H1 (cell line): Measurements from ENCODE around the gene BCL2L14. TPM values are rescaled to one million over a fixed set of nuclear protein-coding genes. Genes with fewer than 3 reads are reported as not detected.

ENCODE experiments used
- CTCF ChIA-PET: fragments of 300-600 bp; sonication (Branson Sonifier 250); formaldehyde crosslinking; loops from one replicate; lab custom pipeline; 2021; ENCODE audit not compliant: partially characterized antibody; lab: Charles Lee
- POLR2A ChIA-PET: fragments of 300-600 bp; sonication (Branson Sonifier 250); formaldehyde crosslinking; loops from one replicate; lab custom pipeline; 2021; ENCODE audit warnings: inconsistent platforms; ENCODE audit not compliant: partially characterized antibody; lab: Charles Lee
- DNase-seq, 2 experiments: peaks; one replicate each; pipeline versions ENCODE4 v3.0.0 to v3.0.0-alpha.2; 2010 to 2022; ENCODE audit warnings: low spot score in 2 of 2, low read depth in 1 of 2, mixed read lengths in 1 of 2
- FAIRE-seq: peaks from 2 replicates; lab custom pipeline; 2011; peaks lifted over from hg19 to GRCh38; lab: Jason Lieb, UNC
- H2AFZ ChIP-seq: 2 replicates; pipeline ENCODE4 v1.8.1; 2012; ENCODE audit warnings: low read length, inconsistent platforms
- H2AK5ac ChIP-seq: 2 replicates; pipeline ENCODE4 v1.6.1; 2013; ENCODE audit warnings: low read depth, low read length
- H2BK120ac ChIP-seq: replicated peaks from 2 replicates; pipeline ENCODE3; 2013; ENCODE audit warnings: low read depth, low read length, inconsistent platforms
- H2BK12ac ChIP-seq: 2 replicates; pipeline ENCODE4 v1.6.1; 2013; ENCODE audit warnings: low read depth, low read length
- H2BK15ac ChIP-seq: 2 replicates; pipeline ENCODE4 v1.6.1; 2013; ENCODE audit warnings: low read length
- H2BK20ac ChIP-seq: 2 replicates; pipeline ENCODE4 v1.6.1; 2013; ENCODE audit warnings: low read length
- H2BK5ac ChIP-seq: 2 replicates; pipeline ENCODE4 v1.6.1; 2013; ENCODE audit warnings: low read depth, low read length
- H3K14ac ChIP-seq: 2 replicates; pipeline ENCODE4 v1.6.1; 2013; ENCODE audit warnings: inconsistent platforms; ENCODE audit not compliant: insufficient read length
- H3K18ac ChIP-seq: 2 replicates; pipeline ENCODE4 v1.6.1; 2013; ENCODE audit warnings: low read length; ENCODE audit errors: extremely low read depth
- H3K23ac ChIP-seq: 2 replicates; pipeline ENCODE4 v1.6.1; 2013; ENCODE audit warnings: inconsistent platforms; ENCODE audit not compliant: insufficient read length
- H3K23me2 ChIP-seq: 2 replicates; pipeline ENCODE4 v1.6.1; 2013; ENCODE audit warnings: low read depth, low read length
- H3K27ac ChIP-seq: 2 replicates; pipeline ENCODE4 v1.6.1; 2011; ENCODE audit warnings: low read depth, low read length, inconsistent platforms
- H3K27me3 ChIP-seq, 4 experiments: replicated peaks in 1 of 4; 1 replicate in 1 of 4; 2 replicates in 3 of 4; pipeline versions ENCODE4 v1.6.1 to v1.8.1; 2011 to 2013; ENCODE audit warnings: low read length in 3 of 4, mild to moderate bottlenecking in 3 of 4, inconsistent platforms in 2 of 4, mixed read lengths in 2 of 4, moderate library complexity in 1 of 4; ENCODE audit not compliant: control insufficient read depth in 3 of 4, insufficient read depth in 3 of 4; ENCODE audit errors: extremely low read depth in 1 of 4
- H3K36me3 ChIP-seq, 4 experiments: 2 replicates each; pipeline versions ENCODE4 v1.6.1 to v1.8.1; 2011 to 2013; ENCODE audit warnings: mild to moderate bottlenecking in 4 of 4, low read length in 3 of 4, moderate library complexity in 2 of 4, control low read depth in 1 of 4, inconsistent platforms in 1 of 4; ENCODE audit not compliant: insufficient read depth in 4 of 4, control insufficient read depth in 2 of 4
- H3K4ac ChIP-seq: replicated peaks from 2 replicates; pipeline ENCODE3; 2013; ENCODE audit warnings: low read length, low read depth, mixed read lengths, inconsistent platforms; ENCODE audit not compliant: insufficient read length
- H3K4me1 ChIP-seq, 4 experiments: replicated peaks in 1 of 4; 1 replicate in 1 of 4; 2 replicates in 3 of 4; pipeline versions ENCODE4 v1.6.1 to v1.8.1; 2011 to 2013; ENCODE audit warnings: low read length in 3 of 4, inconsistent platforms in 2 of 4, mixed read lengths in 1 of 4; ENCODE audit not compliant: insufficient read depth in 4 of 4, control insufficient read depth in 3 of 4
- H3K4me2 ChIP-seq, 2 experiments: 2 replicates each; pipeline versions ENCODE4 v1.6.1 to v1.8.1; 2011 to 2013; ENCODE audit warnings: low read depth in 2 of 2, low read length in 2 of 2, control low read depth in 1 of 2, inconsistent platforms in 1 of 2, mild to moderate bottlenecking in 1 of 2; ENCODE audit not compliant: insufficient read depth in 1 of 2
- H3K4me3 ChIP-seq, 4 experiments: fragments of 200-600, 300-600 bp in 1 of 4; sonication (generic), shearing (Covaris generic), sonication (Bioruptor Twin) in 1 of 4; 2 replicates each; pipeline versions ENCODE4 v1.5.1 to v1.8.1; 2011 to 2016; ENCODE audit warnings: low read length in 4 of 4, low read depth in 3 of 4, control low read depth in 2 of 4, inconsistent platforms in 2 of 4, mild to moderate bottlenecking in 2 of 4, mixed read lengths in 1 of 4, moderate library complexity in 1 of 4; ENCODE audit not compliant: insufficient read depth in 2 of 4; ENCODE audit errors: extremely low read depth in 1 of 4
- H3K56ac ChIP-seq: replicated peaks from 2 replicates; pipeline ENCODE3; 2013; ENCODE audit warnings: low read depth, mild to moderate bottlenecking, mixed read lengths, low read length, inconsistent platforms; ENCODE audit not compliant: insufficient read length
- H3K79me1 ChIP-seq: 2 replicates; pipeline ENCODE4 v1.6.1; 2013; ENCODE audit warnings: low read depth, low read length, control low read depth
- H3K79me2 ChIP-seq, 2 experiments: 2 replicates each; pipeline versions ENCODE4 v1.6.1 to v1.8.1; 2012 to 2013; ENCODE audit warnings: low read length in 2 of 2, mild to moderate bottlenecking in 2 of 2, inconsistent platforms in 1 of 2; ENCODE audit not compliant: insufficient read depth in 2 of 2, control insufficient read depth in 1 of 2
- H3K9ac ChIP-seq, 4 experiments: replicated peaks in 1 of 4; 1 replicate in 1 of 4; 2 replicates in 3 of 4; pipeline versions ENCODE4 v1.6.1 to v1.8.1; 2011 to 2013; ENCODE audit warnings: low read depth in 3 of 4, low read length in 3 of 4, control low read depth in 2 of 4, mild to moderate bottlenecking in 2 of 4, moderate library complexity in 2 of 4, inconsistent platforms in 1 of 4; ENCODE audit errors: extremely low read depth in 1 of 4
- H3K9me3 ChIP-seq, 2 experiments: 2 replicates each; pipeline versions ENCODE4 v1.6.1 to v1.8.1; 2012 to 2013; ENCODE audit warnings: mild to moderate bottlenecking in 2 of 2, moderate library complexity in 2 of 2, control low read depth in 1 of 2, inconsistent platforms in 1 of 2, low read depth in 1 of 2, low read length in 1 of 2, mixed read lengths in 1 of 2; ENCODE audit not compliant: insufficient read depth in 2 of 2
- H4K20me1 ChIP-seq, 2 experiments: replicated peaks in 1 of 2; 2 replicates each; pipeline versions ENCODE3 to v1.8.1; 2011 to 2013; ENCODE audit warnings: inconsistent platforms in 2 of 2, low read length in 2 of 2, mild to moderate bottlenecking in 1 of 2; ENCODE audit not compliant: insufficient read depth in 2 of 2, control insufficient read depth in 1 of 2
- H4K5ac ChIP-seq: 2 replicates; pipeline ENCODE4 v1.6.1; 2013; ENCODE audit warnings: low read length, low read depth, mixed read lengths, inconsistent platforms; ENCODE audit not compliant: insufficient read length
- H4K8ac ChIP-seq: 2 replicates; pipeline ENCODE4 v1.8.0; 2013; ENCODE audit warnings: mild to moderate bottlenecking, moderate library complexity, low read length, inconsistent platforms; ENCODE audit not compliant: insufficient read depth; ENCODE audit errors: extremely low read depth
- H4K91ac ChIP-seq: replicated peaks from 2 replicates; pipeline ENCODE3; 2013; ENCODE audit warnings: low read length, mixed read lengths, inconsistent platforms; ENCODE audit not compliant: insufficient read length
- ASH2L ChIP-seq: fragments of 200-600, 300-600 bp; sonication (generic); IDR thresholded peaks from one replicate; pipeline ENCODE4 v1.7.1; 2017; ENCODE audit warnings: low read length
- BCL11A ChIP-seq, 2 experiments: IDR thresholded peaks; one replicate each; pipeline ENCODE4 v1.6.1; 2011; ENCODE audit warnings: low read depth in 2 of 2, low read length in 2 of 2, mild to moderate bottlenecking in 2 of 2
- BRCA1 ChIP-seq: IDR thresholded peaks from 2 replicates; pipeline ENCODE4 v1.6.1; 2012; ENCODE audit warnings: low read depth, low read length, improper control_type of control experiment
- CHD2 ChIP-seq: IDR thresholded peaks from 2 replicates; pipeline ENCODE4 v1.6.1; 2012; ENCODE audit warnings: low read length, improper control_type of control experiment
- E2F6 ChIP-seq: IDR thresholded peaks from 2 replicates; pipeline ENCODE4 v1.6.1; 2012; ENCODE audit warnings: inconsistent platforms
- KDM4A ChIP-seq: IDR thresholded peaks from one replicate; pipeline ENCODE4 v1.7.1; 2012; ENCODE audit warnings: low read depth, mild to moderate bottlenecking, moderate library complexity, low read length, inconsistent platforms; ENCODE audit not compliant: severe bottlenecking
- RBBP5 ChIP-seq: IDR thresholded peaks from 2 replicates; pipeline ENCODE4 v1.7.1; 2012; ENCODE audit warnings: low read depth, mild to moderate bottlenecking, inconsistent platforms, low read length, moderate library complexity, borderline replicate concordance
- SIRT6 ChIP-seq: IDR thresholded peaks from one replicate; pipeline ENCODE4 v1.7.1; 2012; ENCODE audit warnings: low read length, inconsistent platforms
- WGBS, 2 experiments: shearing (Covaris generic) in 1 of 2; methylation state at CpG; one replicate each; pipeline versions ENCODE4 v1.1.6 to v1.1.7; 2013 to 2015; ENCODE audit warnings: low lambda C conversion rate in 2 of 2, mixed read lengths in 2 of 2, inconsistent platforms in 1 of 2, low coverage in 1 of 2, missing lambda C conversion rate in 1 of 2; ENCODE audit not compliant: insufficient replicate concordance in 2 of 2, insufficient coverage in 1 of 2, insufficient read length in 1 of 2; ENCODE audit errors: extremely low coverage in 1 of 2, missing lambda C conversion rate in 1 of 2; 5-methylcytosine and 5-hydroxymethylcytosine counted together
- polyA plus RNA-seq, 7 experiments: library from polyadenylated mRNA; depleted of rRNA in 3 of 7; stranded (reverse) in 5 of 7; unstranded in 2 of 7; fragments of >200 nt in 5 of 7; fragments of 200-250 nt in 2 of 7; gene quantifications; 1 replicate in 5 of 7; 2 replicates in 1 of 7; 4 replicates in 1 of 7; pipeline versions ENCODE4 v1.2.1 to v1.2.3, GENCODE V29; 2011 to 2013; ENCODE audit warnings: missing spikeins in 2 of 7, mixed read lengths in 2 of 7
- total RNA-seq: library from RNA; stranded (reverse); fragmentation: NEBNext Ultra II Directional; extraction: Animal tissue kit (Norgen Biotek cat#: 25700); gene quantifications from 2 replicates; pipeline ENCODE4 v1.2.1, GENCODE V29; 2021
- TF ChIP-seq, protein P1 (sequence below): IDR thresholded peaks from 2 replicates; pipeline ENCODE4 v1.6.1; 2012; ENCODE audit warnings: low read length, inconsistent platforms

The BCL2L14 gene
- total and polyA plus RNA-seq, 2 of the 8 experiments (the other 6 are each of a cell fraction or from before 2014, with no cell fraction given), result 0.80 to 2.4 TPM

DNA sequence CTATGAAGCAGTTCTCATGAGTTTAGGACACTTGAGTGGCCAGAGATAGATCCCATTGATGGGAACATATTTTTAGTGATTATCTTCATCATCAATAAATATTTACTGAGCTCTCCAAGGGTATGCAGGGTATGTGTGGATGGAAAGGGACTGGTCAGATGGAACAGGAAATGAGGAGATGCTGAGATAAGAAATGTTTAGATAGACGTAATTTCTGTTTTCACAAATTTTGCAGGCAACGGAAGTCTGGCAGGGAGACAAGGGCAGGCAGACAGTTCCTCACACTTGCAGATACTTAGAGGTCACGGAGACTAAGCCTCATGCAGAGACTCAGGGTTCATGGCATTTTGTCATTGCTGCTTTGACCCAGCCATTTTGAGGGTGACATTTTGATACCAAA is 24.3 kb downstream of the BCL2L14 start:
- peaks cover 0 to 6% (median 2%) of the 10 kb centered on the region in 4 experiments; a peak in 1 of 7 replicates for H3K4me1 ChIP-seq
- no peak overlapping the region for H3K18ac ChIP-seq
- CTCF ChIA-PET, result interaction anchor here (1.0 to 1.4 kb wide), 3 partner anchors 14 to 237 kb away, joined by 3 read pairs; no protein-coding TSS in a partner anchor
- no peak overlapping the region for H3K4ac ChIP-seq
- no peak overlapping the region for H2BK120ac ChIP-seq
- H2AFZ ChIP-seq, result no peak overlapping the region
- no peak overlapping the region for H3K23ac ChIP-seq
- no peaks in the 10 kb centered on the region for H3K36me3 ChIP-seq
- no peak overlapping the region for H4K91ac ChIP-seq
- H3K4me2 ChIP-seq, result no peak overlapping the region
- FAIRE-seq, result no peak
- DNase-seq, result no peak
- 98% methylated on average over 3 of the region's 3 CpGs; no CpG with 5 or more reads in 1 of the 2 experiments for WGBS, 2 experiments
- no peak overlapping the region for H3K4me3 ChIP-seq
- H3K27me3 ChIP-seq, result no peaks in the 10 kb centered on the region
- no peak overlapping the region for H2BK5ac ChIP-seq
- 0 out of 4 replicates have a peak, but pooled peaks cover 0 to 2% of the 10 kb centered on the region in 2 experiments for H3K9me3 ChIP-seq
- no peak overlapping the region for H3K56ac ChIP-seq
- H4K5ac ChIP-seq, result no peak overlapping the region
- H3K14ac ChIP-seq, result no peak overlapping the region
- H4K8ac ChIP-seq, result no peak overlapping the region
- no peak overlapping the region for H3K9ac ChIP-seq
- H2BK15ac ChIP-seq, result no peak overlapping the region
- H3K27ac ChIP-seq, result no peak overlapping the region
- H3K23me2 ChIP-seq, result no peaks in the 10 kb centered on the region
- no peak for TF ChIP-seq BRCA1
- TF ChIP-seq BCL11A (IDR thresholded peaks at IDR 0.05; ENCODE audit: low read depth in 2 of 2, low read length in 2 of 2), result no peak
- no peak for TF ChIP-seq RBBP5
- no peak for TF ChIP-seq SIRT6
- TF ChIP-seq, protein P1, sequence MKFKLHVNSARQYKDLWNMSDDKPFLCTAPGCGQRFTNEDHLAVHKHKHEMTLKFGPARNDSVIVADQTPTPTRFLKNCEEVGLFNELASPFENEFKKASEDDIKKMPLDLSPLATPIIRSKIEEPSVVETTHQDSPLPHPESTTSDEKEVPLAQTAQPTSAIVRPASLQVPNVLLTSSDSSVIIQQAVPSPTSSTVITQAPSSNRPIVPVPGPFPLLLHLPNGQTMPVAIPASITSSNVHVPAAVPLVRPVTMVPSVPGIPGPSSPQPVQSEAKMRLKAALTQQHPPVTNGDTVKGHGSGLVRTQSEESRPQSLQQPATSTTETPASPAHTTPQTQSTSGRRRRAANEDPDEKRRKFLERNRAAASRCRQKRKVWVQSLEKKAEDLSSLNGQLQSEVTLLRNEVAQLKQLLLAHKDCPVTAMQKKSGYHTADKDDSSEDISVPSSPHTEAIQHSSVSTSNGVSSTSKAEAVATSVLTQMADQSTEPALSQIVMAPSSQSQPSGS, result no peak
- no peak for TF ChIP-seq E2F6
- TF ChIP-seq CHD2, result no peak
- TF ChIP-seq ASH2L, result no peak
- TF ChIP-seq KDM4A, result no peak
- no peak overlapping the region for H2BK20ac ChIP-seq
- H4K20me1 ChIP-seq, result no peaks in the 10 kb centered on the region
- H2BK12ac ChIP-seq, result no peak overlapping the region
- H2AK5ac ChIP-seq, result no peak overlapping the region
- no peaks in the 10 kb centered on the region for H3K79me2 ChIP-seq
- no peaks in the 10 kb centered on the region for H3K79me1 ChIP-seq
- POLR2A ChIA-PET, result interaction anchor here (1.0 kb wide), 1 partner anchor 12 kb away, joined by 3 read pairs; no protein-coding TSS in a partner anchor
